Ovary (tissue), 3 donors: ENCODE measurements around the gene ADGRE3.

Experiments used
- POLR2A ChIP-seq: fragments of 450-650 bp; IDR thresholded peaks from one replicate; pipeline ENCODE4 v1.6.1; 2017; ENCODE audit warnings: antibody characterized with exemption, mild to moderate bottlenecking, moderate library complexity
- TF ChIP-seq, protein P1 (sequence below), 3 donors: fragments of 450-650 bp in 2 of 3; fragments of 200-600 bp in 1 of 3; IDR thresholded peaks; one replicate each; pipeline versions ENCODE4 v1.5.1 to v1.8.0; 2016 to 2022; ENCODE audit warnings: antibody characterized with exemption in 3 of 3, mild to moderate bottlenecking in 1 of 3
- donor health status: DM: no; HTN: no; CAD: no.

DNA sequence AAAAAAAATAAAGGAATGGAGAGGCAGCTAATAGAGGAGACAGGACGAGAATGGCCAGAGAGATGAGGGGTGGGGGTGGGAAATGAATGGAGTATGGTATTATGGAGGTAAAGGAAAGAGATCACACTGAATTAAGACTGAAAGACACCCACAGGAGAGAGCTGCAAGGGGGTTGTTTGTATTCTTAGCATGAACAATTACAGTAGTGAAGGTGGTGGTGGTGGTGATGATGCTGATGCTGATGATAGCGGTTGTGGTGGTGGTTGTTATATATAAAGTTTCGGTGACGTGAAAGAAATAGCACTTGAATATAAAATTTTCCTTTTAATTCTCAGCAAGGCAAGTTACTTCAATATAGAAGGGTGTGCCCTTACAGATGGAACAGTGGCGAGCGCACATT, 2.8 kb upstream of the ADGRE3 start:
- TF ChIP-seq POLR2A, result no peak
- TF ChIP-seq, protein P1, sequence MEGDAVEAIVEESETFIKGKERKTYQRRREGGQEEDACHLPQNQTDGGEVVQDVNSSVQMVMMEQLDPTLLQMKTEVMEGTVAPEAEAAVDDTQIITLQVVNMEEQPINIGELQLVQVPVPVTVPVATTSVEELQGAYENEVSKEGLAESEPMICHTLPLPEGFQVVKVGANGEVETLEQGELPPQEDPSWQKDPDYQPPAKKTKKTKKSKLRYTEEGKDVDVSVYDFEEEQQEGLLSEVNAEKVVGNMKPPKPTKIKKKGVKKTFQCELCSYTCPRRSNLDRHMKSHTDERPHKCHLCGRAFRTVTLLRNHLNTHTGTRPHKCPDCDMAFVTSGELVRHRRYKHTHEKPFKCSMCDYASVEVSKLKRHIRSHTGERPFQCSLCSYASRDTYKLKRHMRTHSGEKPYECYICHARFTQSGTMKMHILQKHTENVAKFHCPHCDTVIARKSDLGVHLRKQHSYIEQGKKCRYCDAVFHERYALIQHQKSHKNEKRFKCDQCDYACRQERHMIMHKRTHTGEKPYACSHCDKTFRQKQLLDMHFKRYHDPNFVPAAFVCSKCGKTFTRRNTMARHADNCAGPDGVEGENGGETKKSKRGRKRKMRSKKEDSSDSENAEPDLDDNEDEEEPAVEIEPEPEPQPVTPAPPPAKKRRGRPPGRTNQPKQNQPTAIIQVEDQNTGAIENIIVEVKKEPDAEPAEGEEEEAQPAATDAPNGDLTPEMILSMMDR (IDR thresholded peaks at IDR 0.05), result no peak
